Measurements from ENCODE around the gene FAM222A. TPM values are rescaled to one million over a fixed set of nuclear protein-coding genes. Genes with fewer than 3 reads are reported as not detected.

Gene FAM222A
- total RNA-seq, 1 donor from 2014 or later = 0.73 TPM

- ChIA-PET CTCF (no interaction called here), POLR2A (interaction anchor here (0.5 kb wide), 1 partner anchor 139 kb away, joined by 3 read pairs; no protein-coding TSS in a partner anchor)
- no peak for ATAC-seq (ENCODE audit: low read depth)
- H3K4me3 Mint-ChIP-seq = no peak overlapping the region
- no peak overlapping the region for H3K27ac Mint-ChIP-seq
- intact Hi-C loops (cut with micrococcal nuclease) = no loop called here
- DNase-seq = no peak
- H3K9me3 Mint-ChIP-seq = no peaks in the 10 kb centered on the region
- H3K36me3 Mint-ChIP-seq (ENCODE audit: low read depth) = no peaks in the 10 kb centered on the region
- TF ChIP-seq CTCF (IDR thresholded peaks at IDR 0.05) = no peak
- H3K4me1 Mint-ChIP-seq = no peaks in the 10 kb centered on the region
- H3K27me3 Mint-ChIP-seq = peaks cover 5% of the 10 kb centered on the region
Observed at GRCh38 chr12:109779382-109779781, 65.8 kb downstream of the FAM222A start.

- Mint-ChIP-seq H3K27me3 (peaks cover 5% of the 10 kb centered on the region), H3K36me3 (ENCODE audit: low read depth) (no peaks in the 10 kb centered on the region), H3K4me1 (no peaks in the 10 kb centered on the region), H3K4me3 (no peak overlapping the region), H3K9me3 (no peaks in the 10 kb centered on the region), H3K27ac (no peak overlapping the region)
- CTCF ChIA-PET = no interaction called here
- ATAC-seq (ENCODE audit: low read depth) (no peak), DNase-seq (no peak)
- TF ChIP-seq CTCF (IDR thresholded peaks at IDR 0.05) = no peak
- intact Hi-C loops (cut with micrococcal nuclease) = no loop called here
- POLR2A ChIA-PET = no interaction called here
Observed at GRCh38 chr12:109781668-109782325, 68.2 kb downstream of the FAM222A start.

- Mint-ChIP-seq H3K36me3 (ENCODE audit: low read depth) (no peaks in the 10 kb centered on the region), H3K4me3 (no peak overlapping the region), H3K4me1 (no peaks in the 10 kb centered on the region), H3K9me3 (no peaks in the 10 kb centered on the region), H3K27me3 (peaks cover 5% of the 10 kb centered on the region), H3K27ac (no peak overlapping the region)
- ATAC-seq (ENCODE audit: low read depth) (no peak), DNase-seq (no peak)
- ChIA-PET POLR2A (no interaction called here), CTCF (no interaction called here)
- TF ChIP-seq CTCF (IDR thresholded peaks at IDR 0.05) = no peak
- intact Hi-C loops (cut with micrococcal nuclease) = no loop called here
Observed at GRCh38 chr12:109782326-109782703, 68.7 kb downstream of the FAM222A start.

GRCh38 chr12:109783135-109783964 lies 69.7 kb downstream of the FAM222A start:
- Mint-ChIP-seq H3K27me3 (peaks cover 5% of the 10 kb centered on the region), H3K4me3 (no peak overlapping the region), H3K4me1 (no peaks in the 10 kb centered on the region), H3K9me3 (no peaks in the 10 kb centered on the region), H3K36me3 (ENCODE audit: low read depth) (no peaks in the 10 kb centered on the region), H3K27ac (no peak overlapping the region)
- intact Hi-C loops (cut with micrococcal nuclease) = no loop called here
- TF ChIP-seq CTCF (IDR thresholded peaks at IDR 0.05) = no peak
- DNase-seq (no peak), ATAC-seq (ENCODE audit: low read depth) (no peak)
- ChIA-PET POLR2A (interaction anchor here (0.7 kb wide), 1 partner anchor 186 kb away, joined by 3 read pairs; no protein-coding TSS in a partner anchor), CTCF (no interaction called here)

- no peak for DNase-seq
- intact Hi-C loops (cut with micrococcal nuclease) = no loop called here
- ChIA-PET CTCF (interaction anchor here (0.6 kb wide), 1 partner anchor 61 kb away, joined by 3 read pairs; no protein-coding TSS in a partner anchor), POLR2A (no interaction called here)
- Mint-ChIP-seq H3K36me3 (ENCODE audit: low read depth) (no peaks in the 10 kb centered on the region), H3K27me3 (peaks cover 5% of the 10 kb centered on the region), H3K27ac (no peak overlapping the region), H3K9me3 (no peaks in the 10 kb centered on the region), H3K4me3 (no peak overlapping the region), H3K4me1 (no peaks in the 10 kb centered on the region)
- no peak for ATAC-seq (ENCODE audit: low read depth)
- no peak for TF ChIP-seq CTCF (IDR thresholded peaks at IDR 0.05)
Observed at GRCh38 chr12:109783965-109784244, 70.3 kb downstream of the FAM222A start.

All from activated B cell treated with CpG ODN at 0.5 μM for 24 hours (primary cell).